Suprapubic skin (tissue), 4 donors: ENCODE data around the gene HOXA4. TPM values are rescaled to one million over a fixed set of nuclear protein-coding genes. Genes with fewer than 3 reads are reported as not detected.

Experiments used
- DNase-seq, 2 donors: peaks; one replicate each; pipeline ENCODE4 v3.0.0-alpha.2; 2019; ENCODE audit warnings: low spot score in 2 of 2
- H3K27ac ChIP-seq: fragments of 200-600 bp; sonication (generic); one replicate; pipeline ENCODE4 v1.5.1; 2019
- H3K27me3 ChIP-seq: fragments of 200-600 bp; sonication (generic); one replicate; pipeline ENCODE4 v1.5.1; 2019
- H3K36me3 ChIP-seq: fragments of 200-600 bp; sonication (generic); one replicate; pipeline ENCODE4 v1.5.1; 2019
- H3K4me1 ChIP-seq: fragments of 200-600 bp; sonication (generic); one replicate; pipeline ENCODE4 v1.5.1; 2019
- H3K4me3 ChIP-seq: fragments of 200-600 bp; sonication (generic); one replicate; pipeline ENCODE4 v1.5.1; 2019; ENCODE audit warnings: mild to moderate bottlenecking
- H3K9me3 ChIP-seq: fragments of 200-600 bp; sonication (generic); one replicate; pipeline ENCODE4 v1.5.1; 2019
- EP300 ChIP-seq: sonication (generic); formaldehyde crosslinking; IDR thresholded peaks from one replicate; pipeline ENCODE4 v1.6.1; 2017; ENCODE audit warnings: antibody characterized with exemption
- POLR2A ChIP-seq, 2 donors: fragments of 450-650 bp; IDR thresholded peaks; one replicate each; pipeline ENCODE4 v1.6.1; 2017; ENCODE audit warnings: antibody characterized with exemption in 2 of 2, mild to moderate bottlenecking in 2 of 2, moderate library complexity in 2 of 2
- POLR2AphosphoS5 ChIP-seq, 3 donors: sonication (generic); formaldehyde crosslinking; IDR thresholded peaks; one replicate each; pipeline ENCODE4 v1.6.1; 2017; ENCODE audit warnings: antibody characterized with exemption in 3 of 3
- WGBS: methylation state at CpG from one replicate; pipeline ENCODE4 v1.1.5; 2018; 5-methylcytosine and 5-hydroxymethylcytosine counted together
- total RNA-seq, 4 donors: library from RNA; depleted of rRNA; stranded (reverse); fragments of >200 nt; gene quantifications; one replicate each; pipeline ENCODE4 v1.1.0, GENCODE V29; 2016
- TF ChIP-seq, protein P1 (sequence below), 2 donors: fragments of 200-600 bp in 1 of 2; fragments of 450-650 bp in 1 of 2; sonication (generic) in 1 of 2; IDR thresholded peaks; one replicate each; pipeline ENCODE4 v1.5.1; 2016 to 2019; ENCODE audit warnings: antibody characterized with exemption in 2 of 2, mild to moderate bottlenecking in 1 of 2, moderate library complexity in 1 of 2

HOXA4 gene
- total RNA-seq, 4 donors from 2014 or later = 1.8 to 4.7 (median 2.5) TPM

- Histone ChIP-seq H3K27ac (peak overlapping the region; percentile 97), H3K4me1 (peaks cover 85% of the 10 kb centered on the region), H3K4me3 (peak overlapping the region; percentile 84), H3K27me3 (peaks cover 15% of the 10 kb centered on the region), H3K9me3 (no peaks in the 10 kb centered on the region), H3K36me3 (no peaks in the 10 kb centered on the region)
- 24% methylated on average over 23 of the region's 30 CpGs for WGBS
- DNase-seq = peak; percentile 71 to 74
- TF ChIP-seq POLR2A (IDR thresholded peaks at IDR 0.05) (no peak), POLR2AphosphoS5 (IDR thresholded peaks at IDR 0.05) (no peak), EP300 (no peak)
- TF ChIP-seq, protein P1, sequence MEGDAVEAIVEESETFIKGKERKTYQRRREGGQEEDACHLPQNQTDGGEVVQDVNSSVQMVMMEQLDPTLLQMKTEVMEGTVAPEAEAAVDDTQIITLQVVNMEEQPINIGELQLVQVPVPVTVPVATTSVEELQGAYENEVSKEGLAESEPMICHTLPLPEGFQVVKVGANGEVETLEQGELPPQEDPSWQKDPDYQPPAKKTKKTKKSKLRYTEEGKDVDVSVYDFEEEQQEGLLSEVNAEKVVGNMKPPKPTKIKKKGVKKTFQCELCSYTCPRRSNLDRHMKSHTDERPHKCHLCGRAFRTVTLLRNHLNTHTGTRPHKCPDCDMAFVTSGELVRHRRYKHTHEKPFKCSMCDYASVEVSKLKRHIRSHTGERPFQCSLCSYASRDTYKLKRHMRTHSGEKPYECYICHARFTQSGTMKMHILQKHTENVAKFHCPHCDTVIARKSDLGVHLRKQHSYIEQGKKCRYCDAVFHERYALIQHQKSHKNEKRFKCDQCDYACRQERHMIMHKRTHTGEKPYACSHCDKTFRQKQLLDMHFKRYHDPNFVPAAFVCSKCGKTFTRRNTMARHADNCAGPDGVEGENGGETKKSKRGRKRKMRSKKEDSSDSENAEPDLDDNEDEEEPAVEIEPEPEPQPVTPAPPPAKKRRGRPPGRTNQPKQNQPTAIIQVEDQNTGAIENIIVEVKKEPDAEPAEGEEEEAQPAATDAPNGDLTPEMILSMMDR (IDR thresholded peaks at IDR 0.05) = no peak
These were observed 26.6 kb upstream of the HOXA4 start for GRCh38 chr7:27156916-27157701.

DNA sequence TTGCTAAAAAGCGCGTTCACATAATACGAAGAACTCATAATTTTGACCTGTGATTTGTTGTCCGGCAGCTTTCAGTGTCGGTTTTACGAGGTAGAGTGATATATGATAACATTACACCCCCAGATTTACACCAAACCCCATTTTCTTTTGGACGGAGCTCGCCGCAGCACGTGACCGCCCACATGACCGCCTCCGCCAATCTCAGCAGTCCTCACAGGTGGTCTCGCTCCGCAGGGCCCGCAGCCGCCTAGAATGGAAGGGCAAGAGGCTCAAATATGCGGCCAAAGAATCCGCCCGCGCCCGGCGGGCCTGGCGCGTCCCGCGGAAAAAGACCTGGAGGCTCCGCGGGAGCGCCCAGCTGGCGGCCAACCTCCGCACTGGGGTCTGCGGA lies 25.9 kb upstream of the HOXA4 start, which contains the start of gene HOXA7:
HOXA7 (minus strand) TSS at position 168 of the 391 bp plus-strand sequence; CDS start at position 38, 130 bp downstream.
- no peaks in the 10 kb centered on the region for H3K9me3 ChIP-seq
- peak within 1 kb of the TSS; percentile 84 for H3K4me3 ChIP-seq
- no peaks in the 10 kb centered on the region for H3K36me3 ChIP-seq
- WGBS = 0% methylated on average over 6 of the region's 33 CpGs
- H3K27me3 ChIP-seq = peaks cover 15% of the 10 kb centered on the region
- peak within 1 kb of the TSS; percentile 97 for H3K27ac ChIP-seq
- H3K4me1 ChIP-seq = peaks cover 85% of the 10 kb centered on the region
- DNase-seq = peak; percentile 91 to 93
- TF ChIP-seq POLR2A (IDR thresholded peaks at IDR 0.05) = no peak
- TF ChIP-seq EP300 = no peak
- TF ChIP-seq POLR2AphosphoS5 (IDR thresholded peaks at IDR 0.05) = no peak
- TF ChIP-seq, protein P1 (IDR thresholded peaks at IDR 0.05) = no peak

DNA sequence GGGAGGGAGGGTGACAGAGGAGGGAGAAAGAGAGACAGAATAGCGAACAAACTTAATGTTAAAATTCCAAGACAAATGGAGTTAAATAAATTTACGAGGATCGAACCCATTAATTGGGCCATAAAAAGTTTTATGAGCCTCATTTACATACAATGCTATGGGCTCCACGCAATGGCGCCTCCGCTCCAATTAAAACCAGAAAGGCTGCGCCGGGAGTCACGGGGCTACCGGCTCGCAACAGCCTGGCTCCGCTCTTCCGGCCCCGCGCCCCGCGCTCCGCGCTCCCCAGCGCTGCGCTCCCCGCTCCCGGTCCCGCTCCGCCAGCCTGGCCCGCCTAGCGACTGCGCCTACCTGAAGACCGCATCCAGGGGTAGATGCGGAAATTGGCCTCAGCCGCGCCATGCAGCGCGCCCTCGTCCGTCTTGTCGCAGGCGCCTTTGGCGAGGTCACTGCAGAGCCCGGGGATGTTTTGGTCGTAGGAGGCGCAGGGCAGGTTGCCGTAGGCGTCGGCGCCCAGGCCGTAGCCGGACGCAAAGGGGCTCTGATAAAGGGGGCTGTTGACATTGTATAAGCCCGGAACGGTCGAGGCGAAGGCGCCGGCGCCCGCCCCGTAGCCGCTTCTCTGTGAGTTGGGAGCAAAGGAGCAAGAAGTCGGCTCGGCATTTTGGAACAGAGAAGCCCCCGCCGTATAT lies 25.4 kb upstream of the HOXA4 start:
- Histone ChIP-seq H3K4me3 (peak overlapping the region; percentile 84), H3K27me3 (peaks cover 15% of the 10 kb centered on the region), H3K36me3 (no peaks in the 10 kb centered on the region), H3K9me3 (no peaks in the 10 kb centered on the region), H3K4me1 (peaks cover 86% of the 10 kb centered on the region), H3K27ac (peak overlapping the region; percentile 97)
- 3% methylated on average over 16 of the region's 63 CpGs for WGBS
- DNase-seq = peak; percentile 70 to 82
- no peak for TF ChIP-seq EP300
- TF ChIP-seq POLR2AphosphoS5 (IDR thresholded peaks at IDR 0.05) = peak; percentile 24 to 65 (median 53)

GRCh38 chr7:27154901-27155815 lies 24.6 kb upstream of the HOXA4 start:
- Histone ChIP-seq H3K36me3 (no peaks in the 10 kb centered on the region), H3K9me3 (no peaks in the 10 kb centered on the region), H3K27me3 (peaks cover 15% of the 10 kb centered on the region), H3K27ac (peak overlapping the region; percentile 97), H3K4me3 (peak overlapping the region; percentile 84), H3K4me1 (peaks cover 86% of the 10 kb centered on the region)
- 49% methylated on average over 27 of the region's 48 CpGs for WGBS
- peak; percentile 70 to 77 for DNase-seq
- no peak for TF ChIP-seq EP300
- TF ChIP-seq POLR2A (IDR thresholded peaks at IDR 0.05) = no peak
- no peak for TF ChIP-seq POLR2AphosphoS5 (IDR thresholded peaks at IDR 0.05)
- TF ChIP-seq, protein P1 (IDR thresholded peaks at IDR 0.05) = no peak

DNA sequence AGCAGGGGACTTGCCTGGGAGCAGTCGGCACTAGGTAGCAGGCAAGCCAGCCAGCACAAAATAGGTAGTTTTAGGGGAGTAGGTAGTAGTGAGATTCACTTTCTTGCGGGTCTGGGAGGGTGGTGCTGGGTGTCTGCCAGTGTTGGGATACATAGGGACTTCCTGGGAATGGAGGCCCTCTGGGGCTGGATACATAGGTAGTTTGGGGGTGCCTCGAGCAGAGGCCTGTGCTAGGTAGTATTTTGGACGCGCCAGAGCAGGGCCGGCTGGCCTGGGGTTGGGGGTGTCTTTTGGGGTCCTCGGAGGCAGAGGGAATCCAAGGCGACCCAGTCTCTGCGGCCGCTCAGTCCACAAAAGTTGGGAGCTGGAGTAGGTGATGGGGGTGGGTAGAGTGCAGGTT lies 23.8 kb upstream of the HOXA4 start:
- peak in 1 of 2 donors; percentile 76 for DNase-seq
- H3K27ac ChIP-seq = peak overlapping the region; percentile 97

More for the DNA sequence above, 23.8 kb upstream of the HOXA4 start:
- H3K4me3 ChIP-seq = peak overlapping the region; percentile 84
- no peaks in the 10 kb centered on the region for H3K36me3 ChIP-seq
- 70% methylated on average over 10 of the region's 10 CpGs for WGBS
- no peaks in the 10 kb centered on the region for H3K9me3 ChIP-seq
- H3K4me1 ChIP-seq = peaks cover 91% of the 10 kb centered on the region
- no peak for TF ChIP-seq POLR2A (IDR thresholded peaks at IDR 0.05)
- TF ChIP-seq, protein P1 (IDR thresholded peaks at IDR 0.05) = no peak
- TF ChIP-seq POLR2AphosphoS5 (IDR thresholded peaks at IDR 0.05) = no peak
- TF ChIP-seq EP300 = no peak
- H3K27me3 ChIP-seq = peaks cover 15% of the 10 kb centered on the region
